Measurements from ENCODE around the gene PRKCD.

DNA sequence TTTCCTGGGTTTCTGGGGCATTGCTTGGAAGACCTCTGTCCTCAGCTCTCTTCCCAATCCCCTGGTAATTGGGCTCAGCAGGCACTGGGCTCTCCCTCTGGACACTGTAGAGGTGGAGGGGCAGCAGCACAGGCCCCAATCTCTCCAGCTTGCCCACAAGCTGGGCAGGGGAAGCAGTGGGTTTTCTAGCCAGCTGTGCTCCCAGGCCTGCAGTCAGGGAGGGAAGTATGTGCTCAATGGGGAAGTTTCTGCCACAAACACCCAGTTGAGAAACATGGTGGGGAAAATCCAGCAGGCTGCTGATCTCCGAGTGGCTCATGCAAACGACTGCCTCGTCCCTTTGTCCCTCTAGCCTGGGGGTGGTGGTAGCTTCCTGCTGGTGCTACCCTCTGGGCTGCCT lies 18.0 kb upstream of the PRKCD start:
- TF ChIP-seq, protein P1, sequence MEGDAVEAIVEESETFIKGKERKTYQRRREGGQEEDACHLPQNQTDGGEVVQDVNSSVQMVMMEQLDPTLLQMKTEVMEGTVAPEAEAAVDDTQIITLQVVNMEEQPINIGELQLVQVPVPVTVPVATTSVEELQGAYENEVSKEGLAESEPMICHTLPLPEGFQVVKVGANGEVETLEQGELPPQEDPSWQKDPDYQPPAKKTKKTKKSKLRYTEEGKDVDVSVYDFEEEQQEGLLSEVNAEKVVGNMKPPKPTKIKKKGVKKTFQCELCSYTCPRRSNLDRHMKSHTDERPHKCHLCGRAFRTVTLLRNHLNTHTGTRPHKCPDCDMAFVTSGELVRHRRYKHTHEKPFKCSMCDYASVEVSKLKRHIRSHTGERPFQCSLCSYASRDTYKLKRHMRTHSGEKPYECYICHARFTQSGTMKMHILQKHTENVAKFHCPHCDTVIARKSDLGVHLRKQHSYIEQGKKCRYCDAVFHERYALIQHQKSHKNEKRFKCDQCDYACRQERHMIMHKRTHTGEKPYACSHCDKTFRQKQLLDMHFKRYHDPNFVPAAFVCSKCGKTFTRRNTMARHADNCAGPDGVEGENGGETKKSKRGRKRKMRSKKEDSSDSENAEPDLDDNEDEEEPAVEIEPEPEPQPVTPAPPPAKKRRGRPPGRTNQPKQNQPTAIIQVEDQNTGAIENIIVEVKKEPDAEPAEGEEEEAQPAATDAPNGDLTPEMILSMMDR (conservative IDR thresholded peaks at IDR 0.05; ENCODE audit: low read length): no peak
- no peak for TF ChIP-seq EZH2phosphoT487 (IDR thresholded peaks at IDR 0.05; ENCODE audit: borderline replicate concordance)

Data from Loucy (cell line).